GM12891 (cell line): ENCODE data around the gene GLRB. TPM values are rescaled to one million over a fixed set of nuclear protein-coding genes. Genes with fewer than 3 reads are reported as not detected.
"Not testable (repeated sequence)": the region's sequence is repeated elsewhere in the genome, so short reads cannot be mapped to it uniquely, and the experiment has no call there.

Experiments
- DNase-seq: peaks from one replicate; pipeline ENCODE4 v3.0.0; 2011; ENCODE audit warnings: low spot score; ENCODE audit not compliant: insufficient read length
- FAIRE-seq: peaks from 2 replicates; lab custom pipeline; 2011; peaks lifted over from hg19 to GRCh38; lab: Jason Lieb, UNC
- PAX5 ChIP-seq: IDR thresholded peaks from 2 replicates; pipeline ENCODE4 v1.6.1; 2011; ENCODE audit warnings: low read length, moderate library complexity, mild to moderate bottlenecking; ENCODE audit not compliant: insufficient read depth, severe bottlenecking
- POLR2A ChIP-seq: IDR thresholded peaks from 2 replicates; pipeline ENCODE4 v1.6.1; 2011; ENCODE audit warnings: low read depth, low read length, control low read depth
- POLR2AphosphoS5 ChIP-seq: IDR thresholded peaks from 2 replicates; pipeline ENCODE4 v1.6.1; 2011; ENCODE audit warnings: low read depth, low read length, control low read depth
- POU2F2 ChIP-seq: IDR thresholded peaks from 2 replicates; pipeline ENCODE4 v1.6.1; 2011; ENCODE audit warnings: low read depth, mild to moderate bottlenecking, control low read depth, low read length, moderate library complexity
- SPI1 ChIP-seq: IDR thresholded peaks from 2 replicates; pipeline ENCODE4 v1.6.1; 2011; ENCODE audit warnings: low read depth, low read length, control low read depth
- TAF1 ChIP-seq: IDR thresholded peaks from 2 replicates; pipeline ENCODE4 v1.6.1; 2011; ENCODE audit warnings: low read depth, low read length, control low read depth
- polyA plus RNA-seq: library from polyadenylated mRNA; unstranded; fragments of >200 nt; gene quantifications from one replicate; pipeline ENCODE4 v1.2.1, GENCODE V29; 2012; ENCODE audit warnings: low read depth, missing spikeins, inconsistent platforms; ENCODE audit not compliant: missing spikeins

Gene GLRB
- not detected for polyA plus RNA-seq

DNA sequence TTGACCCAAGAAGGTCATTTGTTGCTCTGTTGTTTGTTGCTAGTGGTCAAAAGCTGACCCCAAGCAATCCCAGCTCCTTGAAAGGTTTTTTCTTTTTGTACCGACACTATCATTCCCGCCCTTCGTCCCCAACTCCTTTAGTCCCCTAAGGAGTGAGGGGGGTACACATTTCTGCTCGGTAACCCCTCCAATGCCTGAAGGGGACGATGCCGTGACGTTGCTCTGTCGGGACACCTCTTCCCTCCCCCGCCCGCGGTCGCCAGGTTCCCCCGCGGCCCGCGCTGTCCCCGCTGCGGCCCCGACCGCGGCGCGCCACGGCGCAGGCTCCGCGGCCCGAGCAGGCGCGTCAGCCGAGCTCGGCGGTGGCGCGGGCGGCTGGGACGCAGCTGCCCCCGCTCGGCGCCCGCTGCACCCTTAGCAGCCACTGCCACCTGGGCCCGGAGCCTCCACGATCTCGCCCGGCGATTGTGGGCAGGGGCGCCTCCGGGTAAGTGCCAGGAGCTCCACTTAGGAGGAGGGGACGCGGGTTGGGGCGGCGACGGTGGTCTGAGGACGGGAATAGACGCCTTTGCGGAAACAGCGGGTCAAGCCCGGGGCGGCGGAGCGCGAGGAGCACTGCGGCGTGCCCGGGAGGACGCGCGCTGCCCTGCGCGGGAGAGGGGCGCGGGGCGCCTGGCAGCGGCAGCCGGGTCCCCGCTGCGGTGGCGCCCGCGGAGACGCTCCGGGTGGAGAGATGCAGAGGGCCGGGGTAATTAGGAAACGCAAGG is at the start of gene GLRB:
Gene GLRB, plus strand, starts transcription at position 340 of the 767 bp plus-strand sequence. CDS start 1,875 bp downstream, outside the sequence.
- DNase-seq: no peak
- TF ChIP-seq TAF1 (no peak), POLR2A (no peak), POLR2AphosphoS5 (no peak), PAX5 (no peak), POU2F2 (no peak), SPI1 (no peak)
- FAIRE-seq: no peak

DNA sequence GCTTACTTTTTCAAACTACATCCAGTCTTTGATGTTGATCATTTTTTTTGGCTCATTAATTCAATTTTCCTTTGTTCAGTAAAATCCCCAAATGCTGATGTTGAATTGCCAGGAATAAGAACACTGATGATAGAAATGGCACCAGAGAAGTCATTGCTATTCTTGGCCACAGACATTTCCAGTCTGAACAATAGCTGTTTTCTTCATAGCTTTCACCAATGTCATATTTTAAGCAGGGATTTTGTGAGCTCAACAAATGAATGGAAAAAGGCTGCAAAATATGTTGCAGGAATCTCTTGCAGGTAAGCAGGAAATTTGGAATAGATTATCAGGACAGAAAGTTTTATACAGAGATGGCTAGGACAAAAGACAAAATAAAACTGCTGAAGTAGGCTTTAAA is 40.5 kb upstream of the GLRB start:
- TF ChIP-seq POLR2A (no peak), POLR2AphosphoS5 (no peak), SPI1 (no peak), TAF1 (no peak), POU2F2 (no peak), PAX5 (no peak)
- FAIRE-seq (no peak), DNase-seq (no peak)

DNA sequence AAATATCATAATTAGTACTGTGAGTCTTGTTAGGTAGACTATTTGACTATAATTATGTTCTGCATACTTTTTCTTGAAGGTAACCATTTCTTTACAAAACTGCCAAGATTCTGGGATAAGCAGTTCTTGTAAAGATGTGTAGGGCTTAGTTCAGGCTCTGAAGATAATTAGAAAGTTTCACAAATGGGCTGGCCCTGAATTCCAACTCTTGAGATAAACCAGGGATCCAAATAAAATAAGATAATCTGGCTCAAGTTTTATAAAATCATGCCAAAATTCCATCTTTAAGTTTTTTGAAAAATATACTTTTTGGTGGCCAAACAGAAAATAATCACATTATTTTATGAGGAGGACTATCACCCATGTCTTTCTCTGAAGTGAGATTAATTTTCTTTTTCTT is 35.5 kb upstream of the GLRB start:
- DNase-seq (no peak), FAIRE-seq (no peak)
- TF ChIP-seq SPI1: no peak

DNA sequence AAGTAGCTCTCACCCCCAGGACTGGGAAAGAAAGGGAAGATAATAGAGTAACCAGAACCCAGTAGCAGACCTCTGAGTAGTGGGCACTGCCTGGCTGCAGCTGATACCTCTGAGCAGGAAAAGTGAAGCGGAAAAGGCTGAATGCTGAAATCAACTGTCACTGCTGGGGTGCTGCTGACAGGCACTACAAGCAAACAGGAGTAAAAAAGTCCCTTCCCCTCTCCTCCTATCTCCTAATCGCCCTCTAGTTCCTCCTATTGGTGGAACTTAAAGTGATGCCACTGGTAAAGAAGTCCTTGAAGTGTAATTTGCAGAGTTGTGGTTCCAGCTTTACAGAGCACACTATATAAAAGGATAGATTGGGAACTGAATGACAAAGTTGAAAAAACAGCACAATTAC is 32.8 kb upstream of the GLRB start:
- FAIRE-seq (no peak), DNase-seq (no peak)
- TF ChIP-seq SPI1: no peak
- no peak for TF ChIP-seq POU2F2
- TF ChIP-seq PAX5: no peak
- no peak for TF ChIP-seq POLR2AphosphoS5
- TF ChIP-seq POLR2A: no peak
- no peak for TF ChIP-seq TAF1

DNA sequence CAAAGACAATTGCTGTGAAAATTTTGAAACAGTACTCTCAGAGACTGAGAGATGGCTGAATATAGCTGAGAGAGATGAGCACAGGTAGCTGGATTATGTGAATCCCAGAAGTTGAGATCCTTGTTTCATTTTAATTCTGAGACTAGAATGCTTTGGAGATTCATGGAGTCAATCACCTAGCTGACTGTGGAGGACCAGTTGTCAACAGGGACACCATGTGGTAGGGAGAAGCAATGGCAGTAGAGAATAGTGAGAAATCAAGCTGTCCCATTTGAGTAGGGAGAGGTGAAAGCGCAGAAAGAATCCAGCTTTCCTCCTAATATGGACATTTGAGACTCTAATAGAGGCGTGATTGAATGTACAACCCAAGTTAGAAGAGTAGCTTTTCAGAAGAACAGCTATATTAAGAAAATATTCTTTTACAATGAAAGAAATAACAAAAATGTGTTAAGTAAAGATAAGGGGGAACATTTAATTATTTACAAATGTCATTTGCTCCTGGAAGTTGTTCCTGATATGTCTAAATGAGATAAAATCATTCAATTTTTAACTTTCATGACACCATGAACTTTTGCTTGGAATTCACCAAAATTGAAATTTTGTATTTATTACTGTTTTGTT is 30.3 kb upstream of the GLRB start:
- FAIRE-seq: peak; percentile 40

DNA sequence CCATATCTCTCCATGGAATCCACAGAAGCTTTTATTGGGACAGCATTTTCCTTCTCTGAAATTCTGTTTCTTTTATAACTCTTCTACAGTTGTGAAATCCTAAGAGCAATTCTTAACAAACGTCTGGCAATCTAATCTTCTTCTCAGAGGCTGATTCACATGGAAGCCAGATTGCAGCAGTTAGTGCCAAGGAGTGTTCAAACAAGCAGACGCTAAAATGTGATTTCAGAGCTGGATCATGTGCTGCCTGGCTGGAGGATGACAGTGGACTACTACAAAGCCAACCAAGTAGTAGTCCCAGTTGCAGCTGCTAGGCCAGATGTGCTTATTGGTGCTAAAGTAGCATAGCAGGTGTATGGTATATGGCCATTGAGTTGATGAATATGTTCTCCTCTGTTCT is 27.7 kb upstream of the GLRB start:
- TF ChIP-seq POU2F2: no peak
- TF ChIP-seq SPI1: no peak
- DNase-seq (no peak), FAIRE-seq (no peak)

More for the DNA sequence above, 30.3 kb upstream of the GLRB start:
- TF ChIP-seq PAX5 (no peak), POLR2AphosphoS5 (no peak), TAF1 (no peak), POLR2A (no peak), POU2F2 (no peak), SPI1 (no peak)
- peak; percentile 5 for DNase-seq

DNA sequence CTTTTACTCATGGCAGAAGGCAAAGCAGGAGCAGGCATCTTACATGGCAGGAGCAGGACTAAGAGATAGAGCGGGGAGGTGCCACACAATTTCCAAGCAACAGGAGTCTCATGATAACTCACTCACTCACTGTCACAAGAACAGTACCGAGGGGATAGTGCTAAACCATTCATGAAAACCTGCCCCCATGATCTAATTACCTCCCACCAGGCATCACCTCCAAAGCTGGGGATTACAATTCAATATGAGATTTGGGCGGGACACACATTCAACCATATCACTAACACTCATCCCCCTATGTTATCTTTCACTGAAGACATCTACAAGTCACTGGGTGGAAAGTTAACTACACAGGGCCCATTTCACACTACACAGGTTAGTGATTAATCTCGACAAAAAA is 25.4 kb upstream of the GLRB start:
- no peak for DNase-seq
- FAIRE-seq: no peak
- TF ChIP-seq POU2F2 (no peak), PAX5 (no peak), POLR2AphosphoS5 (no peak), TAF1 (no peak), POLR2A (no peak), SPI1 (no peak)

DNA sequence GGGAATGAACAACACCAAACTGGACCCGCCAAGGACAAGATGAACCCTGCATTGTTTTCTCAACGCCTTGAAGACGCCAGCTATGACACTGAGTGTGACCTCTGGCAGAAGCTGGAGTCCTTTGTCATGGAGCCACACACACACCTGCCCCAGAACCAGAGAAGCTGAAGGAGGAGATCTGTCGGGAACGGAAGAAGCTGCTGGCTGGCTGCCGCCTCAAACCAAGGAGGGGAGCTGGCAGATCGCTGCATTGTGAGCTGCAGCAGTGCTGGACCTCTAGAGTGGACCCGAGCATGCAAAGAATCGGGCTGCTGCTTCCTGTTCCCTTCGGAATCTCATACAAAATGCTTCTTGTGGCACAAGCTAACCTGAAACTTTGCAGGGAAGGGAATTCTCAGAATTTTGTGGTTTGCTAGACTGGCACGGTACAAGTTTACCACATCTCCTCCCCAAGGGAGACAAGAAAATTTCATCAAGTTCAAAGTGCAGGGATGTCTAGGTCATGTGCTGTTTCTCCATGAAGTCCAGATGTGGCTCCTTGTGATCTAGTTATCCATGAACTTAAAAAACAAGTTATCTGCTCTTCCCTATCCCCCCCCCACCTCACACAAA is 23.4 kb upstream of the GLRB start:
- FAIRE-seq (no peak), DNase-seq (no peak)

DNA sequence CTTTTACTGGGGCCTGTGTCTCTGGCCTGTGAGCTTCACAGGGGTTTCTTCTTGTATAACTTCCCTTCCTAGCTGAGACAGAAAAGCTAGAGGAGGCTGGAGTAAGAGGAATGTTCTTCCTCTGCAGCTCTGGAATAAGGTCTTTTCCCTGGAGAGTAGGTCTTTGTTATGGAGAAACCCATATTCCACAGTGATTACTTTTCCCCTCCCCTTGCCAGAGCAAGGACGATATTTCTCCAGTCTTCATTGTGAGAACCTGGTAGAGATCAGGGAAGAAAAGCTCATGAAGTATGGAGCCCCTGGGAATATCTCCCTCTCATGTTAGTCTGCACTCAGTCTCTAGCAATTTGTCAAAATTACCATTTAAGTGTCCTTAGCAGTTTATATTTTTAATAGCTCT is 18.7 kb upstream of the GLRB start:
- no peak for FAIRE-seq

More for the DNA sequence above, 23.4 kb upstream of the GLRB start:
- TF ChIP-seq POU2F2 (no peak), TAF1 (no peak), POLR2A (no peak), SPI1 (no peak), PAX5 (no peak)

DNA sequence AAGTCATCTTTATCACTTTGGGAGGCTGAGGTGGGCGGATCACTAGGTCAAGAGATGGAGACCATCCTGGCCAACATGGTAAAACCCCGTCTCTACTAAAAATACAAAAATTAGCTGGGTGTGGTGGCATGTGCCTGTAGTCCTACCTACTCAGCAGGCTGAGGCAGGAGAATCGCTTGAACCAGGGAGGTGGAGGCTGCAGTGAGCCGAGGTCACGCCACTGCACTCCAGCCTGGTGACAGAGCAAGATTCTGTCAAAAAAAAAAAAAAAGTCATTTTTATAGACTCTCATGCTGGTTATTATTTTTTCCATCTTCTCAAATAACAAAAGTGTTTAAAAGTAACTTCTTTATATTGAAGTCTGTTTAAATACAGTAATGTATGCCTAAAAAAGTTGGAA is 17.1 kb upstream of the GLRB start:
- DNase-seq, FAIRE-seq: not testable (repeated sequence)

More for the DNA sequence above, 18.7 kb upstream of the GLRB start:
- TF ChIP-seq POU2F2: no peak
- no peak for TF ChIP-seq POLR2A
- no peak for TF ChIP-seq TAF1
- TF ChIP-seq PAX5: no peak
- no peak for TF ChIP-seq POLR2AphosphoS5
- no peak for TF ChIP-seq SPI1
- no peak for DNase-seq
